GM19324 (cell line): Measurements from ENCODE around the gene PRLR.
A peak's percentile ranks its signal among the peaks of the same experiment; 100 is the strongest.

ENCODE experiments used
- ATAC-seq: cut with Tn5 transposase; IDR thresholded peaks from one replicate; pipeline ENCODE4 v1.9.1; 2021; ENCODE audit warnings: mild to moderate bottlenecking, moderate library complexity; ENCODE audit not compliant: unreplicated experiment, low FRiP score

PRLR gene

DNA sequence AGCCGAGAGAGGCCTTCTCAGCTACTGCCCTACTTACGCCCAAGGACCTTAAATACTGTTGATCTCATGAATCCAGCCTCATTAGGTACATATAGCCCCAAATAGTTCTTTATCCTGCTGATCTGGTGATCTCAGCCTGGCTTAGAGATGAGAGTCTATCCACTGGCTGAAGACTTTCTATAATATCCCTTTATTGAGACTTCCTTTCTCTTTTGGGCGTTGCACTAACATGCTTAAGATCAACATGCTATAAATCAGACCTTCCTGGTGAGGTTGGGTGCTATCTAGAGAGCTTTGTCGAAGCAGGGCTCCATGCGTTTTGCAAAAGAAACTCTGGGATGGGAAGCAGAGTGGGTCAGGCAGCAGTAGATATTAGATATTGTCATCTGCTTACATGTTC, 138.6 kb downstream of the PRLR start:
- ATAC-seq = no peak

DNA sequence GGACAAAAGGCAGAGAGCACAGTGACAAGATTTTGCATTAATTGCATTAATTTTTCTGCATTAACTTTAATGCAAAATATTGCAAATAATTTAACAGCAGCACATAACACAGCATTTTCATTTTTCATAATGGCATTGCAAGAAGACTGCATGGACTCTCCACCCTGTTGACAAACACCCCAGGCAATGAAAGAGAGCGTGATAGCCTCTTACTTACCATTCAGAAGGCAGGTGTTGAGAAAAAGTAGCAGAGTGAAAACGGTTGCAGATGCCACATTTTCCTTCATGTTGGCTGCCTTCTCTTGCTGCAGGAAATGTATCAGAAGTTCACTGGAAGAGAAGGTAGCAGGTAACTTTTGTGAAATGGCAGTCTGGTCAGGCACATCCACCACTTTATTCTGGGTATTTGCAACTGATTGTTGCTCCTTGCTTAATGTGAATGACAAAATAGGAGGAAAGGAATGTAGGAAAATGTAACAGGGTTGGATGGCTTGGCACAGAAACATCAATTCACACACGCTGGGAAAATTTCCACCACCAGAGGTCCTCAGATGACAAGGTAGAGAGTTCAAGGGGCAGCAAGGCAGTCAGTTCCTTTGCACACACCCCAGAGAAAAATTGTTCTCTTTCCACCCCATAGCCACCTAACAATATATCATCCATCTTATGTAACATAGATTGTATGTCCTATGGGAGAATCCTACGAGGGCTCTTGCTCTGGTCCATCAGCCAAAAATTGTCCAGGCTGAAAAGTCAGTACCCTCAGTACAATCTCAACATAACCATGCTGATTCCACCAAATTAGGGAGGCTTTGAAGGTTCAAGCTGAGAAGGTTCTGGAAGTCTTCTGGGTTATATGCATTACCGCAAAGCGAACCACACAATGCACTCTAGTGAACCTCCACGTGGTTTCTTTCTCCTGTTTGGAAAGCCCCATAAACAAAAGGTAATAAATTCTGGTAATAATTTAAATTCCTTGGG, 140.7 kb downstream of the PRLR start:
- no peak for ATAC-seq

DNA sequence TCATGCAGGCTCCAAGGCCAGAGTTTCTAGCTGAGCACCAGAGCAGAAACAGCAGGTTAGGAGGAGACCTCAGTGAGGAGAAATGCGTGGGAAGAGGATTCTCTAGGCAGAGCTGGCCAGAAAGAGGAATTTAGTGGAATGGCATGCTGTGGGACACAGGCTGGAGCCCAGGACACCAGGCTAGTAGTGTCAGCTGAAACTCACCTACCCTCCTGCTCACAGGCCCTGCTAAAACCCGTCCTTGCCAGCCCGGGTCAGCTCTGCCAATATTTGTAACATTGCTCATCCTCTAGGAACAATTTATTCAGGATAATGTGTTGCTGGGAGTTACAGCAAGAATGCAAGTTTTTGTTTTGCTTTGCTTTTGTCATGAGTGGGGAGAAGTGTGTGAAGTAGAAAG, 142.3 kb downstream of the PRLR start:
- ATAC-seq = no peak

DNA sequence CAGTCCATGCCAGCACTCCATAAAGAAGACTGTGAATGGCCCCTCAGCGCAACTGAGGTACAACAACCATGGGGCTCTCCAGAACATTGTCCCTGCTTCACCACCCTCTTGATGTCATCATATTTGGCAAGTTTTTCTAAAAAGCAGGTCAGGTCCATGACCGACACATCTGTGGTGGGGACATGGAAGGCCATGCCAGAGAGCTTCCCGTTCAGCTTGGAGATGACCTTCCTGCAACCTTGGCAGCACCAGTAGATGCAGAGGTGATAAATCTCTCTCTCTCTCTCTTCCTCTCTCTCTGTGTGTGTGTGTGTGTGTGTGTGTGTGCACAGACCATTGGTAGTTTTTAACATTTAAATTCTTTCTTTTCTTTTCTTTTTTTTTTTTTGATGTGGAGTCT, 147.1 kb downstream of the PRLR start:
- ATAC-seq = no peak

DNA sequence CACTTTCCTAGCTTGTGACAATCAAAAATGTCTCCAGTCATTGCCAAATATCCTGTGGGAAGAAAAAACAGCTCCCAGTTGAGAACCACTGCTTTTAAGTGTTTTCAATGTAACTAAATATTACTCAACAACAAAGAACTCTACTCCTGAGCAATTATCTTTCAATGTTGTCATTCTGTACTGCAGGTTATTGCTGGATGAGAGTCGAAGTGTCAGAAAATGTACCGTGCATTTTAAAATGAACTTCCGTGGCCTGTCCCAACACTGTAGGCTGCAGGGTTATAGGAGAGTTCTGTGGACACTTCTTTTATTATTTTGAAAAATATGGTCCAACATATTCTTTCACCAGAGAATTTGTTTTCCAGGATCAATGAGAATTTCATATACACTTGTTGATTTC, 147.8 kb downstream of the PRLR start:
- no peak for ATAC-seq

DNA sequence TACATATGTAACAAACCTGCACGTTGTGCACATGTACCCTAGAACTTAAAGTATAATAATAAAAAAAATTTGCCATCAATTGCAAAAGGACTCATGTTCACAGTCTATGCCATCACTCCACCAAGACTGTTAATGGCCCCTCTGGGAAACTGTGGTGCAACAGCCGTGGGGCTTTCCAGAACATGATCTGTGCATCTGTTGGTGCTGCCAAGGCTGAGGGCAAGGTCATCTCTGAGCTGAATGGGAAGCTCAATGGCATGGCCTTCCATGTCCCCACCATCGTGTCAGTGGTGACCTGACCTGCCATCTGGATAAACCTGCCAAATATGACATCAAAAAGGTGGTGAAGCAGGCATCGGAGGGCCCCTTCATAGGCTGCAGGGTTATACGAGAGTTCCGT, 149.2 kb downstream of the PRLR start:
- ATAC-seq = no peak

DNA sequence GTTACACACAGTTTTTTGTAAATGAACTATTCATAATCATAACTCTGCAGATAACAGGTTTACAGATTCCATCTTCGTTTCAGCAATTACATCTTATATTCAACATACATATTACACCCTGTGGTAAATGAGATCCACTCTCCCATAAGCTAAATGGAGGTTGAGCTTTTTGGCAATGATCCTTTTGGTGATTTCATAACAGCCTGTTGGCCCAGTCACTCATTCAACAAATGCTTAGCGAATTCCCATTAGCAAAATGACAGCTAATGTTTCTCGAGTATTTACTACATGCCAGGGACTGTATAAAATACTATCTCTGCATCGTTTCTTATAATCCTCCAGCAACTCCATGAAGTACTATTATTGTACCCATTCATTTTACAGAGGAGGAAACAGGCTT, 157.1 kb downstream of the PRLR start:
- no peak for ATAC-seq

DNA sequence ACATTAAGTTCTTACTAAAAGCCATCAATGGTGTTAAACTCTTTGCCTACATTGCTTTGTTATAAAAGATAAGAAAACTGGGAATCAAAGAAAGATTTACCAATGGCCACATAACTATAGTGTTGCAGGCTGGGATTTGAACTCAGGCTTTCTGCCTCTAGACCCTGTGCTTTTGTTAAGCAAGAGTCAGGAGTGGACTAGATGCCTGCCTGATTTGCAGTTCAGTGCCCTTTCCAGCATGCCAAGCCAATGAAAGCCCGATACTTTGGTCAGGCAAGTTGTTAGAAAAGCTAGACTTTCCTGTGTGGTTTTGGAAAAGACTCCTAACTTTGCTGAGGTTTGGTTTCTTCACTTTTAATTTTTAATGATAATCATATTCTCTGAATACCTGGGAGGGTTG, 161.1 kb downstream of the PRLR start:
- no peak for ATAC-seq

DNA sequence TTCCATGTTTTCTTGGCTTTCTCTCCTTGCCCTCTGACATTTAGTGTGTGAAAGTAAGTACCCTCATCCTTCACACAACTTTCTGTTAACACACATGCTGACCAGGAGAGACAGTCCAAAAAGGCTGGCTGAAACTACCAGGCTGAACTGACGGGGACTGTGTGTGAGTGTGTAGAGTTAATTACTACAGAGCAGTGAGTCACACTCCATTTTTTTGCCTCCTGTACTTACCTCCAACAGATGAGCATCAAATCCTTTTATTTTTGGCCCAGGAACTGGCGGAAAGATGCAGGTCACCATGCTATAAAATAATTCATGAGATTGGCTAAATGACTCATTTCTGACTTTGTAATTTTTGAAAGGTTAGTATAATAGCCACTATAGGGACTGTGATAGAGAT, 162.3 kb downstream of the PRLR start:
- ATAC-seq = no peak

DNA sequence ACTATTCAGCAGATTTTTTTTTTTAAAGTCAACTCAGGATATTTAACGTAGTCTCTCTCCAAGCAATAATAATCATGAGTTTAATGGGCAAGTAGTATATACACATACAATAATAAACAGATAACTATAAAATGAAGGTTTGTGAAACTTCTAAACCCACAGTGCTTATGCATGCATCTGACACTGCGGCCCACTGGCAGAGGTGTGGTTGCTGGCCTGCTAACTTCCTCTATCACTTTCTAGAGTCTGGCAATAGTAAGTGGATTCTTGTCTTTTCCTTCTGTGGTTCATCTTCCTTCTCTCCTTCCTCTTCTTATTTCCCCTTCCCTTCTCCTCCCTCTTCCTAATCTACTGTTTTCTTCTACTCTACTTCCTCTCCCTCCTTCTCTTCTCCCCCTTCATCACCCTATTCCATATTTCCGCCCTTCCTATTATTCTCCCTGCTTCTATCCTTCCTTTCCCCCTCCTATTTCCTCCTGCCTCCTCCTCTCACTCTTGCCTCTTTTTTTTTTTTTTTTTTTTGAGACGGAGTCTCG, 164.0 kb downstream of the PRLR start:
- no peak for ATAC-seq

DNA sequence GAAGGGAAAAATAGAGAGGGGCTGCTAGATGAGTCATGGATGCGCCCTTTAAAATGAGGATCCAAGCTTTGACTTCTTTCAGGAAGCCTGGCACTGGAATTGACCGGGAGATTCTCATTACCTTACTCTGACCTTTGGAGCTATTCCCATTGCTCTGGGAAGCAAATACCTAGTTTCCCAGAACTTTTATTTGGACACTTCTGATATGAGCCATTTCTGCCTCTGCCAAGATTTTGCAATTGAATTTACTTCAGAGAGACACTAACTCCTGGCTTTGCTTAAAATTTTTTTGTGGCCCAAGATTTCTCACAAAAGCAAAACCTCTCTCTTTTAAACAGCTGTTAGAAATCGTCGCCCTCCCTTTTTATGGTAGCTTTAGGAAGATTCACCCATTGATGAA, 166.9 kb downstream of the PRLR start:
- no peak for ATAC-seq

DNA sequence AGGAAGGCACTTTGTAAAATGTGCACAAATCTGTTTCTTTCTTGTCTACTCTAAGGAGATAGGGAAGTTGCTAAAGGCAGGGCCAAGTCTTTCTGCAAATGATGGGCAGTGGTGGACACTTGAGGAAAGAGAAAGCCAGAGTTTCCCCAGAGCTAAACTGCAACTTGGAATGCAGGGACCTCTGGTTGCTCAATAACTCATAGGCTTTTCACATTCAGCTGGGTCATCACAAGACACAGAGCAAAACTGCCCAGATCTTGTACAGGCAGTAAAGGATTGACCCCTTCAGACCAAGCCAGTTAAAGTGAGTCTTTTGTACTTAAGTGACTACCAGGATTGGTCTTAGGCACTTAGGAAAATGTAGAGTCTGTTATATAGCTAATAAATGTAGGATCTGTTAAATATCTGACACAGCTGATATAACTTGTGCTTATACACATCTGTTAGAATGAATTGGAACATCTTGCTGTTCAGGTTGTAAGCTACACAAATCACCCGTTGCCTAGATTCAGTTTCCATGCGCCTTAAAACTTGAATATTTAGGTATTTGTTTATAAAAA, 169.0 kb downstream of the PRLR start:
- no peak for ATAC-seq

DNA sequence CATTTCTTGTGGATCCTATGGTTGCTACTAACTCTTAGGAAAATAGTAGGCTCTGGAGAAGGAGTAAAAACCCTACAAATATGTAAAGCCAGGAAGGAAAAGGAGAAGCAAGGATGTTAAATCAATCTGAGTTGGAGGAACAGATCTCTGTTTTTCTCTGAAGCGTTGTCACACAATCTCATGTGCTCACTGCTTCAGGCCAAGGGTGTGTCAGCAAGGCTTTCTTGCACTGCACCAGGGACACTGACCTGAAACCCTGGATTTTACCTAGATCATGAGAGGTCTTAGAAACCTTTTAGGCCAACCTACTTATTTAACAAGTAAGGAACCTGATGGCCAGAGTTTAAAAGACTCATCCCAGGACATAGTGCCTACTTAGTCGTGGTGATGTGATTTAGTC, 170.1 kb downstream of the PRLR start:
- no peak for ATAC-seq

DNA sequence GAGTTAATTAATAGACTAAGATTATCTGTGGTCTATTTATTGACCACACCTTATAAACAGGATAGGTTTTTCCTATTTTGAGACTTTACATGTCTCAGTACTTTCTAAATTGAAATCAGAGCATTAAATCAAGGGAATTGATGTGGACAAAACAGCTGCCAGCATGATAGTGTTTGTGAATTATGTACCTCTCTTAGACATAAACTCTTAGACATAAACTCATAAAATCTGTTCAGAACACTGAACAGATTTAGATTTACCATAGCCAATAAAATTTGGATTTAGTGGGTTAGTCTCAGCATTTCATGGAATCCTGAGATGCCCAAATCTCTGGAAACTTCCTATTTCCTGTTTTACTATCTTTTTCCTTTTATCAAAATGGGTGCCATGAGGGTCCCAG, 171.0 kb downstream of the PRLR start:
- no peak for ATAC-seq

DNA sequence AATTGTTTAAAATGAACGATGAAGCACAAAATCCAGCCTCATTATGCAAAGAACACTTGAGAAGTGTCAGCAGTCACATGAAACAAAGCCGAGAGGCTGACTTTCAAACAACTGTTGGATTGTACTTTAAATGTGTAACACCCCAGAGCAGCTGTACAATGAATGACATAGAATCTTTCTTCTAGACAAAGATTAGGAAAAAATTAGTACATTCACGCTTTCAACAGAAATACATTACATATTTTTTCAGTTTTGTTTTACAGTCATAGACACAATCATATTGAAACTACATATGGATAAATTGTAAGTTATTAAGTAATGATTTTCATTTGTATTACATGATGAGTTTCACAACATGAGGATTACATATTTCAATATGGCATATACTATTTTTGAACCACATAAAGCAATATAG, 171.9 kb downstream of the PRLR start:
- ATAC-seq = peak; percentile 62

DNA sequence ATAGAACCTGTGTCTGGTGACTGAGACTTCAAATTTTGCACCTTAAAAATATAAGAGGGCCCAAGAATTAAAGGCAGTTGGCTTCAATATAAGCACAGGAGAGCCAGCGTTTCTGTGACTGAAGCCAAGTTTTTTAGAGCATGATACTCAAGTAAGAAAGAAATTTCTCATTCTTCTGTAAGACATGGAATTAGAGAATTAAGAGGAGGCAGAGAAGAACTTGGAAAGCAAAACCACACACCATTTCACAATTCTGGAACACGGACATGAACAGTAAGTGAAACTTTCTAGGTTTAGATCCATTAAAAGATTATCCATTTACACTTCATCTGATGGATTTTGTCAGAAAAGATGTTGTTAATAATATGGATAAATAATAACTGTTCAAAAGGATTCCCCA, 173.6 kb downstream of the PRLR start:
- ATAC-seq = no peak

DNA sequence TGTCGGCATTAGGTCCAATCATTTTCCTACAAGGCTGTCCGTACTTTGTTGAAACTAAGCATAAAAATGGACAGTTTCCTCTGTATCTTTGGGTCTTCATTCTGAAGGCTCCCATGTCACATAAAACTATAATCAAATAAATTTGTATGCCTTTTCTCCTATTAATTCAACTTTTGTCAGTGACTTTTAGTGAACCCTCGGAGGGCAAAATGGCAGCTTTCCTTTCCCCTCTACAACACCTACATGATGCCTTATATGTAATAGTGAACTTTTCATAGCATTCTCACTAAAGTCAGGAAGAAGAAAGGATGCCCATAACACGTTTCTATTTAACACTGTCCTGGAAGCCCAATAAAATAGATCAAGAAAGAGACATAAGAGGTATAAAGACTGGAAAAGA, 177.4 kb downstream of the PRLR start:
- ATAC-seq = no peak

DNA sequence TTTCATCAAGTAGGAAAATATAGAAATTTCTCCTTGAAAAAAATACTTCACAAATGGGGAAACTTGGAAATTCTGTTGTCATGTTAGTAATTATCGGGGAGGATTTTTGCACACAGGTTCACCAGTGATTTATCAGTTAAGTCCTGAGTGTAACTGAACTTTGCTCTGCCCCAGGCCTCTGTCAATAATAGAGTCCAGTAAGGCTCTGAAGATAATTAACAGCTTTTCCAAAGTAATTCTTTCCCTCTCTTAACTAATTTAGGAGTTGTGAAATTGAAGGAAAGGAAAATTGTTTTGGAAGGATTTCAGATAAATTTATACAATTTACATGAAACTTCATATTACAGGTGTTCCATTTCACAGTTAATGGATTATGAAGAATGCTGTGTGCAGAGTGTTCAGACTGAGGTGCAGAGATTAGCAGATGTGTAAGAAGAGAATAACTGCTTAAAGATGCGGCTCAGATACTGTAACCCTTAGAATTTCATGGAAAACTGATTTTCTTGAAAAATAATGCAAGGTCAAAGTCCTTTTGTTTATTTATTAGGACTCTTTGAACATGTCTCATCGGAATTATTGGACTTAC, 179.7 kb downstream of the PRLR start:
- ATAC-seq = no peak

DNA sequence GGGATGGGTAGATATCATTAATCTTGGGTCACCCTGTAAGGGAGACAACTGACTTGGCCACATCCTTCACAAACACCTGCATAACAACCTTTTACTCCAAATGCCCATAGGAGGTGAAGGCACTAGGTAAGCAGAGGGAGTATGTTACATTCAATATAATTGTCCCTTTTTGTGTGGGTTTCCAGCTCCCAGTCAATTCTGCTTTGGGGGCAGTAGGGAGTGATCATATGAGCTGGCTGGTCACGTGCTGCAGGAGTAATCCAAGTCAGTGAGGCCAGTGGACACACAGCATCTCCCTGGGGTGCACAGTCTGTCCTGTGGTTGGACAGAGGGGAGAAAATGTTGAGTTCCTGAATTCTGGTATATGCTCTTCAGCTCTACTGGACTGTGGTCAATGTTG, 181.4 kb downstream of the PRLR start:
- no peak for ATAC-seq

DNA sequence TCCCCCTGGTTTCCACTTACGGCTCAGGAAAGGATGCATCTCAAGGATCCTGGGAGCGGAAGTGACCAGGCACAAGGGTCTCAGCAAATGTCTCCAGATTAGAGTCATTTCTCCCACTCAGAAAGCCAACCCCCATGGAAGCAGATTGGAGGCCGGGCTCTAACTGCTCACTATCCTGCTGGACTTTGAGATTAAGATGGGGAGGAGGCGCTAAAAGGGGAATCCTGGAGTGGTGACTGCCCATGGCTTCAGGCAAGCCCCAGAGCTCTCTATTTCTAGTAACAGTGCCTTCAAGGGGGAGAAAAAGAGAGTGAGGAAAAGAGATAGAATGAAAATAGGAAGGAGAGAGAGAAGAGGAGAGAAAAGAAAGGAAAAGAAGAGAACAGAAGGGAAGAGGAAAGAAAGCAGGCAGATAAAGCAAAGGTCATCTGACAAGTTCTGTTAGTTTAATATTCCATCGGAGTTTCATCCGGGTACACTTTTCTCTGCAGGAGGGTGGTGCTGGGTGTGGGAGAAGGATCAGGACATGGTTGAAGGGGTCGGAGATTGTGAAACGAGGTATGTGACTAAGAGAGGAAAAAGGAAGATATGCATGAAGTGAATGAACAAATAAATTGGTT, 182.4 kb downstream of the PRLR start, which contains the start of gene AGXT2:
AGXT2 (minus strand) TSS at position 165 of the 620 bp plus-strand sequence; CDS start at position 108, 57 bp downstream.
- ATAC-seq = no peak

DNA sequence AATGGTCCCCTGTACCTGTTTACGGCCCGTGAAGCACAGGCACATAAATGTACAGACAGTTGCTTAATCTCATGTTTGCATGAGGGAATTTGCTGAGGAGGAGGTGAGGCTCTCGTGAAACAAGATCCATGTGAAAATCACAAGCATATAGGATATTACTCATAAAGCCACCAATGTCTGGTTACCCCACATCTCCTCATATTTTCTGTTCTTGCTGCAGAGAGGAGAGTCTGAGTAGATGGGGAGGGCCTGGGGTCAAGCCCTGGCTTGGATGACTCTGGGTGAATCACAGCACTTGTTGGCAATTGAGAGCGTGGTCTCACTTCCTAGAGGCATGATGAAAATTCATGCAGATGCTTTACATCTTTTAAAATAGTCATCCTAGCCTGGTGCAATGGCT, 183.5 kb downstream of the PRLR start:
- ATAC-seq = no peak
